NAMALWA (cell line): ENCODE results near the gene C14orf132.
"Not testable (repeated sequence)": the region's sequence is repeated elsewhere in the genome, so short reads cannot be mapped to it uniquely, and the experiment has no call there.

Experiments used
- DNase-seq: peaks from one replicate; pipeline ENCODE4 v3.0.0-alpha.2; 2015; ENCODE audit warnings: low spot score

The C14orf132 gene

DNA sequence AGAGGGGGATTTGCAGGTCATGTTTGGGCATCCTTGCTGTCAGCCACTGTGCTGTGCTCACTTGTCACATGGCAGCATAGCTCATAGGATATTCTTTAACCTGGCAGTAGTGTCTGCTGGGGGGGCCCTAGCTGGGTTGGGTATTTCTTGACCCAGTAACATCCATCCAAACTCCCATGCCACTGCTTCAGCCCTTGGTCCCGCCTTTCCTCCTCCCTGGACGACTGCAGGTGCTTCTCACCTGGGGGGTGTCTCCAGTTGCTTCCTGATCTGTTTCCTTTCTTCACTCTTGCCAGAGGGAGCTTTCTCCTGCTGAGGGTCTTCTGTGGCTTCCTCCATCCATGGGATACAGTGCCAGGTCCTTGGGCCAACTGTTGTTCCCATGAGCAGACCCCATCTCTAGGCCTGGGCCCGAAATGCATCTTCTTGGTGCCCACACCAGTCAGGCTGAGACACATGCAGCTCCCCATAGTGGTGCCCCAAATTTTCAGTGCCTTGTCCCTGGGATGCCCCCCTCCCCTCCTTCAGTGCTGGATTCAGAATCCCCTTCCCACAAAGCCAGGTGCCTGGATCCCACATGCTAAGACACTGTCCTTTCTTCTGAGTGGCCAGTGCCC lies 20.5 kb downstream of the C14orf132 start:
- no peak for DNase-seq

DNA sequence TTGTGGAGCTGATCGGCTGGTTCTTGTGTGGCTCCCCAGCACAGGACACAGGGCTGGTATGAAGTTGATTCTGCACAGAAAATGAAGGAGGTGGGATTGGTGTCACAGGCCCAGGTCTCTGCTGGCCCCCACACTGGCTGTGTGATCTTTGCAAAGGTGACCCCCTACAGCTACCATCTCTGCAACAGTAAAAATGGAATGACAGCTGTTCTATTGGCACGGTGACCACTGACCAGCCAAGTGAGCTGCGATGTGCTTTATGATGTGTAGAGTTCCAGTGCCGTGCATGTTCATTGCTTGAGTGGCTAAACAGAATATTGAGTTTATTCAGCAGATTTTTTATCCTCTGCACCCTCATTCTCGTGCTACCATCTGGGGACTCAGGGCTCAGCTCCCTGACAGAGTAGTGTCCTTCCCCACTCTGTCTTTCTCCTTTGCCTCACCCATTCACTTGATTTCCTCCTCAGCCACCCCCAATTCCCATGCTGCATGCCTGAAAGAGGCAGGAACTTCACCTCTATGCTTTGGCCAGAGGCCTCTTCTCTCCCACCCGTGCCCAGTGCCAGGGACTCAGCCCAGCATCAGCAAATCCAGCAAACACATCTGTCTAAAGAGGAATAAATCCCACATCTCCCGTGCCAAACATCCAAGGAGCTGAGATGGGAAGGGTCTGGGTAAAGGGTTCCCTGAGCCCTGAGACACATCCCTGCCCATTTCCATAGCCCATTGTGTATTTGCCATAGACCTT lies 21.2 kb downstream of the C14orf132 start:
- DNase-seq = no peak

DNA sequence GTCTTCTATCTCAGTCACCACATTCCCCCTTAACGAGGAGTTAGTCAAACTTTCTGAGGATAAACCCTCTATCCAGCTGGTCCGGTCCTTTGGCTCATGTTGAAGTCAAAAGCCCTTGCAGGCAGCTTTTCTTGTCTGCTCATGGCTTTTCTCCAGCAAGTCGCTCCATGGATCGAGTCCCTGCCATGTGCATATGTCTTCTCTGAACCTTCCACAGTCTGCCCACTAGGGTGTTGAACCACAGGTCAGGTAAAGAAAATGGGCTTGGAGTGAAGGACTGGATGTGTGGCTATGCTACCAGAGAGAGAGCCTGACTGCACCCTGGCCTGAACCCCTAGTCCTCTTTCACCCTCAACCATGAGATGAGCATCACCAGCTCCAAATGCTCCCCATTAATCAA lies 22.8 kb downstream of the C14orf132 start:
- DNase-seq = no peak

GRCh38 chr14:96062506-96062905 lies 23.3 kb downstream of the C14orf132 start:
- DNase-seq = no peak

GRCh38 chr14:96064866-96065265 lies 25.7 kb downstream of the C14orf132 start:
- DNase-seq = no peak

- no peak for DNase-seq
Observed at GRCh38 chr14:96065661-96066459, 26.7 kb downstream of the C14orf132 start.

DNA sequence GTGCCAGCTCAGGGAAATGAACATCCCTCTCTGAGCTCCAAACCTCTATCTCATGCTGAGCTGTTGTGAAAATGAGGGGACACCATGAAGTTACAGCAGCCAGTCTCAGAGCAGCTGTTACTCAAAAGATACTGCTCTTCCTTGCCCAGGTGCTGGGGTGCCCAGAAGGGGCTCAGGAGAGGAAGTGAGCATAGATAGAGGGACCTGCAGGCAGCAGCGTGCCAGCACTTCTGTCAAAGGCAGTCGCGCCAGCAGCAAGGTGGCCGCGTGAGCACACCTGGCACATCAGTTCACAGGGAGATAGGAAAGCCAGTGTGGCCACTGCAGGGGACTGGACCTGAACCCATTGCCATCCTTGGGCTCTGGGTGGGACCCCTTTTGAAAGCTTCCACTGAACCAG lies 27.8 kb downstream of the C14orf132 start:
- no peak for DNase-seq

GRCh38 chr14:96067985-96068930 lies 29.1 kb downstream of the C14orf132 start:
- DNase-seq = no peak

DNA sequence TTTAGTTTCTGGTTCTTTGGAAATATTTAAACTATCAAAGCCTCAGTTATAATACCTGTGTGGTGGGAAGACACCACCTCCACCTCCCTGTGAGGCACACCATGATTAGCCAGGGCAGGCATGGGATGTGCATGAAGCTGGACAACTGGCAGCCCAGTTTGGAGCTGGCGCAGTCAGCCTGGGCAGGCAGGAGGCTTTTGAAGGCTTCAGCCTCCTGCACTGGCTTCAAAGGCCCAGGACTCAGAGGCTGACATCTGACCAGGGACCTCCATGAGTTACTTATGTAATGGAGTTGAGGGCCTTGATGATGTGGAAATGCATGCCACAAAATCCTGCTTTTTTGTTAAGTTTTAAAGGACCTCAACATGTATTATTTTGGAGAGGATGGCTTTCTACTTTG lies 30.3 kb downstream of the C14orf132 start:
- no peak for DNase-seq

- no peak for DNase-seq
Observed at GRCh38 chr14:96071561-96071960, 32.4 kb downstream of the C14orf132 start.

- DNase-seq = no peak
Observed at GRCh38 chr14:96072076-96072475, 32.9 kb downstream of the C14orf132 start.

GRCh38 chr14:96072746-96073145 lies 33.6 kb downstream of the C14orf132 start:
- DNase-seq = no peak

- DNase-seq = not testable (repeated sequence)
Observed at GRCh38 chr14:96073260-96074039, 34.3 kb downstream of the C14orf132 start.

DNA sequence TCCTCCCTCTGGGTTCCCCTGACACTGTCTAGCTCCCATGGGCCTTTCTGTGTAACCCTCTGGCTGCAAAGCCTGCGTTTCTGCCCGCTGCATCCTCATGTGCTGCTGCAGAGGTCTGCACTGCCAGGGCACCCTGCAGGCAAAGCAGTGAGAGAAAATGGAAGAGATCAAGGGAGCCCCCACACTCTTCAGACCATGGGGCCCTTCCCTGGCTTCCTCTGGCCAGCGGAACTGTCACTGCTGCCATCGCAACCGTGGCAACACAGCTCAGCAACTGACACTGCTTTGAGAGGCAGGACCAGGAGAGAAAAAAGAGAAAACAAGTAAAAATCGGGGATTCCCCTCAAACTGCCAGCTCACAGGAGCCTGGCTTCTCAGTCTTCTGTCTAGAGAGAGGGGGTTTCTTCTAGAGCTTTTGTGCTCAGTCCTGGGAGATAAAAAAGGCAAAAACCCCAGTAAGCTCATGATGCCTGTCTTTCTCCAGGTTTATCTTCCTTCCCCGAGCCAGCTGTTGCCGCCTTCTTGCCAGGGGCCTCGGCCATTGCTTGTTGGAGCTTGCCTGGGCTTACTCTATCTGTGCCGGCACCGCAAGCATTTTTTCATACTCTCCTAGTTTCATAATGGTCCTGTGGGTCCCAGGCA lies 38.9 kb downstream of the C14orf132 start:
- DNase-seq = peak; percentile 37

DNA sequence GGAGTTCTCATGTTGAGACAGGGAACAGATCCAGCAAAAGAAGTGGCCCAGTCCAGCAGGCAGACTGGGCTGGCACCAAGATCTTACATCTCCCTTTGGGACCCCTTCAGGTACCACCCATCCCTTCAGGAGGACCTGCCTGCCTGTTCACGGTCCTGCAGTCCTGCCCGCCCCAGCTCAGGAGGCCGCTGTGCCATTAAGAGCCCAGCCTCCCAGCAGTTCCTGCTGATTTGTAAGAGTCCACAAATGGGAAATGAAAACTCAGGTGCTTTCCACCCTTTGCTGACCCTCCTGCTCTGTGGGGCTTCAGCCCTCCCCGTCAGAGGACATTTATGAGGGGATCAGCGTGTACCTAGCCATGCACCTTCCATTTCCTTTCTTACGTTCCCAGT lies 39.5 kb downstream of the C14orf132 start:
- no peak for DNase-seq

DNA sequence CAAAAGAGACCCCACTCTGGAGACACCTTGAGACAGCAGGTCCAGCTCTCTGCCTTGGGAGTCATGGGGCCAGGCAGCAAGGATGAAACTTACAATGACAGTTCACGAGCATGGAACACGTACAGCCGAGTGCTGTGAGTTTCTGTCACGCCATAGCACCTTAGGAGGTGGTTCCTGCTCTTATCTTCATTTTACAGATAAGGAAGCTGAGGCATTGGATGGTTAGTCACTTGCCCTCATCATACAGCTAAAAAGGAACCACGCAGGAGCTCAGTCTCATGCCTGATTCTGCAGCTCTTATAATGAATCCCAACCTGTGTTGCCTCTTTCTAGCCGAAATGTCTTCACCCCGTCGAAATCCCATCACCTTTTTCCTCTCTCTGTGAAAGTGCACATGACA lies 39.9 kb downstream of the C14orf132 start:
- no peak for DNase-seq

GRCh38 chr14:96080571-96080970 lies 41.4 kb downstream of the C14orf132 start:
- no peak for DNase-seq

DNA sequence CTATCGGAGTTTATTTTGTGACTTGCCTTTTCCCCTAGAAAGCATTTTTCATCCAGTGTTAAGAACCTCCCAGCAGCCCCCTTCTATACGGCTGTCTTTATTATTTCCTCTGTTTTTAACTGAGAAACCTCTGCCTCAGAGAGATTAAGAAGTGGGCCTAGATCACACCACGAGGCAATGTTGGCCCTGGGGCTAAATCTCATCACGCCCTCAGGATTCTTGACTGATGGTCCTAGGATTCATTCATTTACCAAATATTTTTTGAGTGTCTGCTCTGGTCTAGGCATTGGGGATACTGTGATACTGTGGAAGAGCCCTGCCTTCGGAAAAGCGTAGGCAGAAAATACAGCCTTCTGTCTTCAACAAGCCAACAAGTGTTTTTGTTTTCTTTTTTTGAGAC lies 42.1 kb downstream of the C14orf132 start:
- no peak for DNase-seq

GRCh38 chr14:96081767-96082400 lies 42.7 kb downstream of the C14orf132 start:
- DNase-seq = no peak
